Body of pancreas (tissue), 4 donors: ENCODE results near the gene WWOX.

Source experiments
- POLR2A ChIP-seq, 3 donors: fragments of 450-650 bp; IDR thresholded peaks; one replicate each; pipeline ENCODE4 v1.6.1; 2016; ENCODE audit warnings: antibody characterized with exemption in 3 of 3, mild to moderate bottlenecking in 2 of 3
- TF ChIP-seq, protein P1 (sequence below), 7 experiments: fragments of 450-650 bp in 4 of 7; fragments of 200-600 bp in 3 of 7; sonication (generic) in 3 of 7; IDR thresholded peaks; one replicate each; pipeline ENCODE4 v1.5.1; 2016 to 2019; ENCODE audit warnings: antibody characterized with exemption in 7 of 7

DNA sequence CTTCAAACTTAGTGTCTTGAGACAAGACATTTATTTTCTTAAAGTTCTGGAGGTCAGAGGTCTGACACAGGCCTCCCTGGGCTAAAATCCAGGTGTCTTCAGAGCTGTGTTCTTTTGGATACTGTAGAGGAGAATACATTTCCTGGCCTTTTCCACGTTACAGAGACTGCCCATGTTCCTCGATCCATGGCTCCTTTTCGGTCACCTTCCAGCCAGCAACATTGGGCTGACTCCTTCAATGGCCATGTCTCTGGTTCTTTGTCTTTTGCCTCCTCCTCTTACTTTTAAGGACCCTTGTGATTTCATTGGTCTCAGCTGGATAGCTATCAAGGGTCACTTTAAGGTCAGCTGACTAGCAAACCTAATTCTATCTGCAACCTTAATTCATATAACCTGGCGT lies 212.4 kb downstream of the WWOX start:
- TF ChIP-seq, protein P1, sequence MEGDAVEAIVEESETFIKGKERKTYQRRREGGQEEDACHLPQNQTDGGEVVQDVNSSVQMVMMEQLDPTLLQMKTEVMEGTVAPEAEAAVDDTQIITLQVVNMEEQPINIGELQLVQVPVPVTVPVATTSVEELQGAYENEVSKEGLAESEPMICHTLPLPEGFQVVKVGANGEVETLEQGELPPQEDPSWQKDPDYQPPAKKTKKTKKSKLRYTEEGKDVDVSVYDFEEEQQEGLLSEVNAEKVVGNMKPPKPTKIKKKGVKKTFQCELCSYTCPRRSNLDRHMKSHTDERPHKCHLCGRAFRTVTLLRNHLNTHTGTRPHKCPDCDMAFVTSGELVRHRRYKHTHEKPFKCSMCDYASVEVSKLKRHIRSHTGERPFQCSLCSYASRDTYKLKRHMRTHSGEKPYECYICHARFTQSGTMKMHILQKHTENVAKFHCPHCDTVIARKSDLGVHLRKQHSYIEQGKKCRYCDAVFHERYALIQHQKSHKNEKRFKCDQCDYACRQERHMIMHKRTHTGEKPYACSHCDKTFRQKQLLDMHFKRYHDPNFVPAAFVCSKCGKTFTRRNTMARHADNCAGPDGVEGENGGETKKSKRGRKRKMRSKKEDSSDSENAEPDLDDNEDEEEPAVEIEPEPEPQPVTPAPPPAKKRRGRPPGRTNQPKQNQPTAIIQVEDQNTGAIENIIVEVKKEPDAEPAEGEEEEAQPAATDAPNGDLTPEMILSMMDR (IDR thresholded peaks at IDR 0.05) = no peak
- no peak for TF ChIP-seq POLR2A (IDR thresholded peaks at IDR 0.05)
